OCI-LY7 (cell line): ENCODE measurements around the gene GGACT. TPM values are rescaled to one million over a fixed set of nuclear protein-coding genes. Genes with fewer than 3 reads are reported as not detected.

Source experiments
- BruUV-seq: library from RNA; stranded (reverse); fragments of 400-500 nt; replicated peaks from 2 replicates; lab custom pipeline; 2021; lab: Mats Ljungman, UMichigan
- CTCF ChIA-PET: fragments of 300-600 bp; sonication (Branson Sonifier 250); formaldehyde crosslinking; loops from one replicate; lab custom pipeline; 2022; ENCODE audit warnings: antibody characterized with exemption; ENCODE audit not compliant: unreplicated experiment; lab: Charles Lee
- POLR2A ChIA-PET: fragments of 300-600 bp; sonication (Branson Sonifier 250); formaldehyde crosslinking; loops from one replicate; lab custom pipeline; 2022; ENCODE audit warnings: antibody characterized with exemption; lab: Charles Lee
- DNase-seq: peaks from one replicate; pipeline ENCODE4 v3.0.0-alpha.2; 2015; ENCODE audit warnings: low spot score
- H2AFZ ChIP-seq: fragments of 200-600 bp; sonication (generic), shearing (Covaris generic); 2 replicates; pipeline ENCODE4 v1.6.1; 2014; ENCODE audit warnings: mild to moderate bottlenecking, antibody characterized with exemption, low read length, moderate library complexity
- H3K27ac ChIP-seq: fragments of 200-600 bp; sonication (generic); 2 replicates; pipeline ENCODE4 v1.5.1; 2014; ENCODE audit warnings: mixed run types, low read depth, mild to moderate bottlenecking, moderate library complexity, low read length, inconsistent platforms; ENCODE audit not compliant: poor library complexity, severe bottlenecking
- H3K36me3 ChIP-seq: fragments of 200-600 bp; sonication (generic); 2 replicates; pipeline ENCODE4 v1.6.1; 2014; ENCODE audit warnings: mild to moderate bottlenecking, antibody characterized with exemption, low read length, moderate library complexity, mixed read lengths; ENCODE audit not compliant: insufficient read depth
- H3K4me1 ChIP-seq: fragments of 200-600 bp; sonication (generic); 2 replicates; pipeline ENCODE4 v1.5.1; 2014; ENCODE audit warnings: mild to moderate bottlenecking, low read length; ENCODE audit not compliant: insufficient read depth, poor library complexity, severe bottlenecking
- H3K4me2 ChIP-seq: fragments of 200-600 bp; sonication (generic); 2 replicates; pipeline ENCODE4 v1.6.1; 2014; ENCODE audit warnings: mild to moderate bottlenecking, low read length
- H3K4me3 ChIP-seq: fragments of 200-600 bp; sonication (generic); 2 replicates; pipeline ENCODE4 v1.5.1; 2014; ENCODE audit warnings: mild to moderate bottlenecking, low read depth, low read length; ENCODE audit not compliant: poor library complexity, severe bottlenecking
- H3K79me2 ChIP-seq: fragments of 200-600 bp; sonication (generic); 2 replicates; pipeline ENCODE4 v1.6.1; 2016; ENCODE audit warnings: low read depth, mild to moderate bottlenecking, low read length, moderate library complexity, mixed read lengths; ENCODE audit not compliant: insufficient read depth
- H3K9me2 ChIP-seq: fragments of 200-600 bp; sonication (generic); 2 replicates; pipeline ENCODE4 v1.6.1; 2016; ENCODE audit warnings: mild to moderate bottlenecking, low read length, mixed read lengths; ENCODE audit not compliant: insufficient read depth
- H3K9me3 ChIP-seq: fragments of 200-600 bp; sonication (generic); 2 replicates; pipeline ENCODE4 v1.6.1; 2014; ENCODE audit warnings: mild to moderate bottlenecking, mixed run types, low read length, mixed read lengths
- H4K20me1 ChIP-seq: fragments of 200-600 bp; sonication (generic); 2 replicates; pipeline ENCODE4 v1.6.1; 2014; ENCODE audit warnings: mild to moderate bottlenecking, antibody characterized with exemption, low read length, moderate library complexity, mixed read lengths; ENCODE audit not compliant: insufficient read depth
- CTCF ChIP-seq: fragments of 200-600 bp; sonication (generic); conservative IDR thresholded peaks from 2 replicates; pipeline ENCODE4 v1.5.1; 2014; ENCODE audit warnings: mild to moderate bottlenecking, antibody characterized with exemption, low read length, moderate library complexity, mixed read lengths
- EZH2phosphoT487 ChIP-seq: fragments of 200-600 bp; sonication (generic); IDR thresholded peaks from 2 replicates; pipeline ENCODE4 v1.6.1; 2018; ENCODE audit warnings: low read depth, borderline replicate concordance, mild to moderate bottlenecking, mixed run types, antibody characterized with exemption, low read length, moderate library complexity, mixed read lengths
- intact Hi-C: fragments of 100-400 bp; cut with micrococcal nuclease; formaldehyde crosslinking; loops from one replicate; pipeline ENCODE4 v1.10.0; 2022; ENCODE audit not compliant: unreplicated experiment
- total RNA-seq, 2 experiments: library from RNA; depleted of rRNA in 1 of 2; stranded (reverse); fragments of >200 nt in 1 of 2; shearing (Covaris generic) in 1 of 2; gene quantifications; 2 replicates each; pipeline ENCODE4 v1.2.3, GENCODE V29; 2014 to 2022

The GGACT gene
- total RNA-seq, 2 experiments from 2014 or later: 0.53 to 0.69 TPM

GRCh38 chr13:100485265-100485664, 103.3 kb downstream of the GGACT start:
- POLR2A ChIA-PET: no interaction called here
- Histone ChIP-seq H3K4me3 (no peak overlapping the region), H3K4me1 (no peaks in the 10 kb centered on the region), H3K9me2 (no peaks in the 10 kb centered on the region), H2AFZ (no peak overlapping the region), H3K79me2 (no peaks in the 10 kb centered on the region), H4K20me1 (no peaks in the 10 kb centered on the region), H3K4me2 (no peak overlapping the region), H3K27ac (no peak overlapping the region), H3K36me3 (no peaks in the 10 kb centered on the region), H3K9me3 (no peaks in the 10 kb centered on the region)
- CTCF ChIA-PET: no interaction called here
- TF ChIP-seq CTCF (no peak), EZH2phosphoT487 (no peak)
- no TSS peak for BruUV-seq
- DNase-seq: no peak
- intact Hi-C loops: no loop called here

- H3K36me3 ChIP-seq: no peaks in the 10 kb centered on the region
- no peaks in the 10 kb centered on the region for H3K79me2 ChIP-seq
- H4K20me1 ChIP-seq: no peaks in the 10 kb centered on the region
- DNase-seq: no peak
- H3K9me2 ChIP-seq: no peaks in the 10 kb centered on the region
- H3K4me3 ChIP-seq: no peak overlapping the region
- intact Hi-C loops: no loop called here
- BruUV-seq: no TSS peak
- no peak overlapping the region for H2AFZ ChIP-seq
- H3K4me1 ChIP-seq: no peaks in the 10 kb centered on the region
- no peak overlapping the region for H3K27ac ChIP-seq
- no peak for TF ChIP-seq EZH2phosphoT487
- TF ChIP-seq CTCF: no peak
- CTCF ChIA-PET: no interaction called here
- H3K4me2 ChIP-seq: no peak overlapping the region
- POLR2A ChIA-PET: no interaction called here
- H3K9me3 ChIP-seq: no peaks in the 10 kb centered on the region
Observed at GRCh38 chr13:100484702-100485101, 103.9 kb downstream of the GGACT start.

DNA sequence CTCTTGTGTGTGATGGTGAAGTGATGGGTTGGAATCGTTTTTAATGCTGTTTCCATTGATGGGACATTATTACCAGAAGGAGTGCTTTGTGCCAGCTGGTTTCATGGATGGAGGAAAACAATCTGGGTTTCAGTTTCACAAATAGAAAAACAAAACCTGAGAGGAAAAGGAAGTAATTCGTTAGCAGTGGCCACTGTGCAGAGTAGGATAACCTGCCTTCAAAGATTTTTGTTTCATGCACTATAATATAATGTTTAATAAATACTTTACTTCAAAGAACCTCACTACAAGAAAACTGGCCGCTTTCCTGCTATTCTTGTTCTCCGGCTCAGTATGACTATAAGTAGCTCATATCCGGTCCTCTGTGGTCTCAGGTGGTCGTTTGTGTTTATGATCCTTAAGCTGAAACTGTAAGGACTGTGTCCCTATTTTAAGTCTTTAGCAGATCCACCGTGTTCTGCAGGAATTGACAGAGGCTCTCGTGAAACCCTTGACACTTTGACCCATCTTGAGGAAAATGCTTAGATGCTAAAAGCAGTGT, 104.7 kb downstream of the GGACT start:
- Histone ChIP-seq H3K27ac (no peak overlapping the region), H3K4me2 (no peak overlapping the region)

More for the DNA sequence above, 104.7 kb downstream of the GGACT start:
- BruUV-seq: no TSS peak
- H3K9me2 ChIP-seq: no peaks in the 10 kb centered on the region
- H3K9me3 ChIP-seq: no peaks in the 10 kb centered on the region
- H3K79me2 ChIP-seq: no peaks in the 10 kb centered on the region
- DNase-seq: no peak
- POLR2A ChIA-PET: no interaction called here
- intact Hi-C loops: no loop called here
- CTCF ChIA-PET: no interaction called here
- TF ChIP-seq EZH2phosphoT487: no peak
- no peak for TF ChIP-seq CTCF
- H3K4me3 ChIP-seq: no peak overlapping the region
- no peak overlapping the region for H2AFZ ChIP-seq
- no peaks in the 10 kb centered on the region for H4K20me1 ChIP-seq
- H3K36me3 ChIP-seq: no peaks in the 10 kb centered on the region
- no peaks in the 10 kb centered on the region for H3K4me1 ChIP-seq
